Suprapubic skin (tissue), 3 donors: ENCODE measurements around the gene WDFY4.

Experiments
- CTCF ChIP-seq, 2 donors: fragments of 200-600 bp in 1 of 2; fragments of 450-650 bp in 1 of 2; sonication (generic) in 1 of 2; IDR thresholded peaks; one replicate each; pipeline ENCODE4 v1.5.1; 2016 to 2019; ENCODE audit warnings: antibody characterized with exemption in 2 of 2, mild to moderate bottlenecking in 1 of 2, moderate library complexity in 1 of 2
- POLR2AphosphoS5 ChIP-seq, 3 donors: sonication (generic); formaldehyde crosslinking; IDR thresholded peaks; one replicate each; pipeline ENCODE4 v1.6.1; 2017; ENCODE audit warnings: antibody characterized with exemption in 3 of 3

- TF ChIP-seq CTCF (IDR thresholded peaks at IDR 0.05) (no peak), POLR2AphosphoS5 (IDR thresholded peaks at IDR 0.05) (no peak)
Measured at GRCh38 chr10:48772059-48772458, 87.4 kb downstream of the WDFY4 start.
